A673 (cell line): ENCODE data around the gene NGEF.

Experiments
- EZH2 ChIP-seq: fragments of 200-600 bp; sonication (generic); IDR thresholded peaks from 2 replicates; pipeline ENCODE4 v1.6.1; 2017; ENCODE audit warnings: borderline replicate concordance, low read depth, mild to moderate bottlenecking, mixed read lengths, antibody characterized with exemption, low read length; ENCODE audit not compliant: poor library complexity, severe bottlenecking
- TF ChIP-seq, protein P1 (sequence below): fragments of 300-800, 200-600 bp; sonication (generic); conservative IDR thresholded peaks from 2 replicates; pipeline ENCODE4 v1.5.1; 2017; ENCODE audit warnings: low read depth, mild to moderate bottlenecking, antibody characterized with exemption, low read length, moderate library complexity, mixed read lengths

DNA sequence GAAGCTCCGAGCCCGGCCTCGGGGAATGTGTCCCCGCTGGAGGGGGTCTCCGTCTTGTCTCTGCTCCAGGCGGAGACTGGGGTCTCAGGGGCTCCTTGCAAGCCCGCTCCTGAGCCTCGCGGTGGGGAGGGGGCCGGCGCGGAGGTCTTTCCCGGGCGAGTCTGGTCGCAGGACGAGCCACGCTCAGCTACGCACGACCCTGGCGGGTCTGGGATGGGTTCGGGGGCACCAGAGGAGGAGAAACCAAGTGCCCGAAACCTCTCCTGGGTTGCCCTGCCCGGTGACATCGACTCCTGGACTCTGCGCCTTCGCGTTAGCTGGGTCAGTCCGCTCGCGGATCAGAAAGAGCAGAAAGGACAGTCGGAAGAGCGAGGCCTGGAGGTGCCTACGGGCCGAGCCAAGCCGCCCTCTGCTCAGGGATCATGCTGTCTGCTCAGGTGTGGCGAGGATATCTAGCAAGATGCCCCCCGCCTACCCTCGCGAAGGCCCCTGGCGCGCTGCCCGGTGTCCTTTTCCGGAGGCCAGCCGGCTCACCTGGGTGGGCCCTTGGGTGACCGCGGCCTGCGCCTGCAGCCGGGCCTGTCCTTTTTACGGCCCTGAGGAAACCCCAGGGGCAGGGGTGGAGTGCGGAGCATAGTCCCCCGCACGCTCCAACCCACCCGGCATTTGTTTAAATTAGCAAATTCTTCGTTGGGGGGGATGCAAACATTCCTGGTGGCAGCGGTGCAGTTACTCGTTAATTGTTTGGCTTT, 84.3 kb downstream of the NGEF start:
- TF ChIP-seq, protein P1, sequence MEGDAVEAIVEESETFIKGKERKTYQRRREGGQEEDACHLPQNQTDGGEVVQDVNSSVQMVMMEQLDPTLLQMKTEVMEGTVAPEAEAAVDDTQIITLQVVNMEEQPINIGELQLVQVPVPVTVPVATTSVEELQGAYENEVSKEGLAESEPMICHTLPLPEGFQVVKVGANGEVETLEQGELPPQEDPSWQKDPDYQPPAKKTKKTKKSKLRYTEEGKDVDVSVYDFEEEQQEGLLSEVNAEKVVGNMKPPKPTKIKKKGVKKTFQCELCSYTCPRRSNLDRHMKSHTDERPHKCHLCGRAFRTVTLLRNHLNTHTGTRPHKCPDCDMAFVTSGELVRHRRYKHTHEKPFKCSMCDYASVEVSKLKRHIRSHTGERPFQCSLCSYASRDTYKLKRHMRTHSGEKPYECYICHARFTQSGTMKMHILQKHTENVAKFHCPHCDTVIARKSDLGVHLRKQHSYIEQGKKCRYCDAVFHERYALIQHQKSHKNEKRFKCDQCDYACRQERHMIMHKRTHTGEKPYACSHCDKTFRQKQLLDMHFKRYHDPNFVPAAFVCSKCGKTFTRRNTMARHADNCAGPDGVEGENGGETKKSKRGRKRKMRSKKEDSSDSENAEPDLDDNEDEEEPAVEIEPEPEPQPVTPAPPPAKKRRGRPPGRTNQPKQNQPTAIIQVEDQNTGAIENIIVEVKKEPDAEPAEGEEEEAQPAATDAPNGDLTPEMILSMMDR = no peak
- TF ChIP-seq EZH2 = no peak
